UCSD-AML1 (cell line): ENCODE measurements around the gene BAIAP2L2.
"Not testable (repeated sequence)": the region's sequence is repeated elsewhere in the genome, so short reads cannot be mapped to it uniquely, and the experiment has no call there.

Source experiments
- DNase-seq: peaks from one replicate; lab custom pipeline; 2025; ENCODE audit not compliant: unreplicated experiment; lab: John Stamatoyannopoulos, UW

The BAIAP2L2 gene

GRCh38 chr22:38129021-38129420 lies 18.5 kb upstream of the BAIAP2L2 start:
- no peak for DNase-seq

- DNase-seq = no peak
Observed at GRCh38 chr22:38127869-38128268, 17.4 kb upstream of the BAIAP2L2 start.

GRCh38 chr22:38126928-38127668 lies 16.6 kb upstream of the BAIAP2L2 start:
- DNase-seq = no peak

- no peak for DNase-seq
Observed at GRCh38 chr22:38125751-38126201, 15.3 kb upstream of the BAIAP2L2 start.

- no peak for DNase-seq
Observed at GRCh38 chr22:38125038-38125610, 14.6 kb upstream of the BAIAP2L2 start.

- no peak for DNase-seq
Observed at GRCh38 chr22:38124236-38124974, 13.9 kb upstream of the BAIAP2L2 start.

- DNase-seq = no peak
Observed at GRCh38 chr22:38122616-38123015, 12.1 kb upstream of the BAIAP2L2 start.

GRCh38 chr22:38120359-38121110 lies 10.1 kb upstream of the BAIAP2L2 start:
- DNase-seq = no peak

- DNase-seq = not testable (repeated sequence)
Observed at GRCh38 chr22:38118747-38119146, 8.3 kb upstream of the BAIAP2L2 start.

- DNase-seq = no peak
Observed at GRCh38 chr22:38118182-38118581, 7.7 kb upstream of the BAIAP2L2 start.

GRCh38 chr22:38117556-38117955 lies 7.1 kb upstream of the BAIAP2L2 start:
- DNase-seq = not testable (repeated sequence)

- DNase-seq = no peak
Observed at GRCh38 chr22:38115423-38116205, 5.1 kb upstream of the BAIAP2L2 start.

- DNase-seq = peak; percentile 86
Observed at GRCh38 chr22:38114484-38115398, 4.3 kb upstream of the BAIAP2L2 start.

GRCh38 chr22:38112381-38112780 lies 1.9 kb upstream of the BAIAP2L2 start:
- DNase-seq = no peak

GRCh38 chr22:38111925-38112355 lies 1.5 kb upstream of the BAIAP2L2 start:
- DNase-seq = no peak

GRCh38 chr22:38110863-38111852 lies 674 bp upstream of the BAIAP2L2 start:
- DNase-seq = no peak

- no peak for DNase-seq
Observed at GRCh38 chr22:38109371-38110001, 998 bp downstream of the BAIAP2L2 start.
